IMR-90 (cell line): ENCODE measurements around the gene VAV3. TPM values are rescaled to one million over a fixed set of nuclear protein-coding genes. Genes with fewer than 3 reads are reported as not detected.

Source experiments
- ATAC-seq: fragments of 200-7000 bp; cut with Tn5 transposase; 2 replicates; pipeline ENCODE4 v1.9.1; 2020; ENCODE audit warnings: low read depth, mild to moderate bottlenecking, moderate library complexity
- BruUV-seq: library from RNA; stranded (reverse); fragments of 400-500 nt; replicated peaks from 2 replicates; lab custom pipeline; 2021; lab: Mats Ljungman, UMichigan
- CTCF ChIA-PET: fragments of 300-600 bp; formaldehyde crosslinking; extraction: SDS; loops from one replicate; lab custom pipeline; 2021; ENCODE audit warnings: antibody characterized with exemption; lab: Yijun Ruan, JAX
- POLR2A ChIA-PET: fragments of 300-600 bp; sonication (Branson Sonifier 250); formaldehyde crosslinking; loops from one replicate; lab custom pipeline; 2022; ENCODE audit warnings: antibody characterized with exemption; ENCODE audit not compliant: unreplicated experiment; lab: Charles Lee
- DNase-seq: peaks from one replicate; pipeline ENCODE4 v3.0.0; 2013
- H2AFZ ChIP-seq: replicated peaks from 2 replicates; pipeline ENCODE3; 2013; ENCODE audit warnings: low read length, mild to moderate bottlenecking; ENCODE audit not compliant: poor library complexity
- H2AK5ac ChIP-seq: 2 replicates; pipeline ENCODE4 v1.6.1; 2013; ENCODE audit warnings: low read depth, low read length, inconsistent platforms
- H2AK9ac ChIP-seq: replicated peaks from 2 replicates; pipeline ENCODE3; 2013; ENCODE audit warnings: mild to moderate bottlenecking, low read depth, low read length, moderate library complexity; ENCODE audit not compliant: poor library complexity
- H2BK120ac ChIP-seq: 2 replicates; pipeline ENCODE4 v1.6.1; 2013; ENCODE audit warnings: low read depth, low read length, inconsistent platforms
- H2BK15ac ChIP-seq: 3 replicates; pipeline ENCODE4 v1.6.1; 2013; ENCODE audit warnings: low read depth, low read length, inconsistent platforms
- H2BK20ac ChIP-seq: 2 replicates; pipeline ENCODE4 v1.6.1; 2013; ENCODE audit warnings: low read depth, mild to moderate bottlenecking, inconsistent platforms, low read length, moderate library complexity
- H2BK5ac ChIP-seq: 2 replicates; pipeline ENCODE4 v1.6.1; 2013; ENCODE audit warnings: mild to moderate bottlenecking, low read depth, low read length, inconsistent platforms; ENCODE audit not compliant: poor library complexity, severe bottlenecking
- H3K14ac ChIP-seq: replicated peaks from 2 replicates; pipeline ENCODE4 v1.6.1; 2013; ENCODE audit warnings: low read depth, low read length, inconsistent platforms
- H3K18ac ChIP-seq: 2 replicates; pipeline ENCODE4 v1.6.1; 2013; ENCODE audit warnings: low read depth, low read length, control low read depth
- H3K23ac ChIP-seq: 2 replicates; pipeline ENCODE4 v1.6.1; 2013; ENCODE audit warnings: low read depth, low read length, inconsistent platforms
- H3K27ac ChIP-seq: 2 replicates; pipeline ENCODE4 v1.5.1; 2013; ENCODE audit warnings: mild to moderate bottlenecking, control low read depth, low read length; ENCODE audit not compliant: insufficient read depth
- H3K27me3 ChIP-seq: 2 replicates; pipeline ENCODE4 v1.6.1; 2013; ENCODE audit warnings: low read length; ENCODE audit not compliant: control insufficient read depth, insufficient read depth
- H3K36me3 ChIP-seq: 2 replicates; pipeline ENCODE4 v1.6.1; 2013; ENCODE audit warnings: low read length, mixed read lengths; ENCODE audit not compliant: control insufficient read depth, insufficient read depth
- H3K4ac ChIP-seq: 2 replicates; pipeline ENCODE4 v1.6.1; 2013; ENCODE audit warnings: low read depth, low read length, inconsistent platforms
- H3K4me1 ChIP-seq: 2 replicates; pipeline ENCODE4 v1.6.1; 2013; ENCODE audit warnings: low read length, mixed read lengths; ENCODE audit not compliant: control insufficient read depth, insufficient read depth
- H3K4me2 ChIP-seq: 2 replicates; pipeline ENCODE4 v1.6.1; 2013; ENCODE audit warnings: low read depth, mild to moderate bottlenecking, control low read depth, low read length, moderate library complexity
- H3K4me3 ChIP-seq: 2 replicates; pipeline ENCODE4 v1.5.1; 2013; ENCODE audit warnings: low read depth, mild to moderate bottlenecking, control low read depth, low read length, moderate library complexity; ENCODE audit not compliant: insufficient read depth
- H3K56ac ChIP-seq: 2 replicates; pipeline ENCODE4 v1.6.1; 2013; ENCODE audit warnings: low read length, inconsistent platforms; ENCODE audit not compliant: insufficient read depth; ENCODE audit errors: extremely low read depth
- H3K79me1 ChIP-seq, 2 experiments: 2 replicates each; pipeline ENCODE4 v1.6.1; 2013; ENCODE audit warnings: low read length in 2 of 2, inconsistent platforms in 1 of 2, low read depth in 1 of 2
- H3K9ac ChIP-seq: 2 replicates; pipeline ENCODE4 v1.6.1; 2013; ENCODE audit warnings: low read depth, low read length, control low read depth
- H3K9me1 ChIP-seq: 2 replicates; pipeline ENCODE4 v1.6.1; 2013; ENCODE audit warnings: low read length, inconsistent platforms; ENCODE audit not compliant: insufficient read depth
- H3K9me3 ChIP-seq: 2 replicates; pipeline ENCODE4 v1.6.1; 2013; ENCODE audit warnings: low read length; ENCODE audit not compliant: control insufficient read depth, insufficient read depth
- H4K20me1 ChIP-seq: 2 replicates; pipeline ENCODE4 v1.6.1; 2013; ENCODE audit warnings: low read length, inconsistent platforms; ENCODE audit not compliant: insufficient read depth
- H4K5ac ChIP-seq: 2 replicates; pipeline ENCODE4 v1.6.1; 2013; ENCODE audit warnings: mild to moderate bottlenecking, low read depth, low read length, control low read depth
- H4K8ac ChIP-seq, 2 experiments: 2 replicates each; pipeline ENCODE4 v1.6.1; 2013; ENCODE audit warnings: low read depth in 2 of 2, low read length in 2 of 2, control low read depth in 1 of 2, inconsistent platforms in 1 of 2
- H4K91ac ChIP-seq: 2 replicates; pipeline ENCODE4 v1.6.1; 2013; ENCODE audit warnings: low read depth, low read length, inconsistent platforms; ENCODE audit not compliant: insufficient read depth
- CHD1 ChIP-seq: IDR thresholded peaks from 2 replicates; pipeline ENCODE4 v1.6.1; 2012; ENCODE audit warnings: low read depth, low read length, improper control_type of control experiment
- MXI1 ChIP-seq: IDR thresholded peaks from 2 replicates; pipeline ENCODE4 v1.6.1; 2012; ENCODE audit warnings: low read depth, mild to moderate bottlenecking, low read length, moderate library complexity, borderline replicate concordance
- NFE2L2 ChIP-seq: fragments of 150-350 bp; IDR thresholded peaks from 2 replicates; pipeline ENCODE4 v1.6.1; 2016; ENCODE audit warnings: low read depth, mild to moderate bottlenecking, low read length
- WGBS, 2 experiments: methylation state at CpG; one replicate each; pipeline versions ENCODE4 v1.1.5 to v1.1.7; 2013; ENCODE audit warnings: missing lambda C conversion rate in 2 of 2; ENCODE audit not compliant: insufficient read length in 1 of 2; ENCODE audit errors: extremely low coverage in 2 of 2; 5-methylcytosine and 5-hydroxymethylcytosine counted together
- dilution Hi-C: fragments of 300-500 bp; cut with HindIII; formaldehyde crosslinking; loops from one replicate; pipeline ENCODE4 v1.14.3; 2018; ENCODE audit warnings: low sequenced_read_pairs; ENCODE audit not compliant: unreplicated experiment
- in situ Hi-C: fragments of 300-500 bp; cut with MboI; formaldehyde crosslinking; loops from 3 replicates; pipeline ENCODE4 v1.14.3; 2019; ENCODE audit warnings: low sequenced_read_pairs, inconsistent platforms, mixed read lengths
- intact Hi-C: fragments of 100-400 bp; cut with micrococcal nuclease; formaldehyde crosslinking; loops from 2 replicates; pipeline ENCODE4 v1.10.0; 2022
- polyA plus RNA-seq, 3 experiments: library from polyadenylated mRNA; depleted of rRNA; stranded (reverse); fragments of >200 nt; gene quantifications; 2 replicates each; pipeline ENCODE4 v1.2.3, GENCODE V29; 2012; ENCODE audit warnings: low replicate concordance in 1 of 3
- total RNA-seq: library from RNA; depleted of rRNA; stranded (reverse); fragments of >200 nt; gene quantifications from 2 replicates; pipeline ENCODE4 v1.2.3, GENCODE V29; 2012

The VAV3 gene
- total and polyA plus RNA-seq, 2 of the 4 experiments (the other 2 are of a cell fraction) = 0.12 to 0.18 TPM

- Histone ChIP-seq H3K18ac (no peak overlapping the region), H3K9ac (no peak overlapping the region), H3K4ac (no peak overlapping the region), H2AK9ac (no peak overlapping the region), H3K36me3 (no peaks in the 10 kb centered on the region), H2AFZ (no peak overlapping the region), H3K9me3 (no peaks in the 10 kb centered on the region), H3K4me2 (no peak overlapping the region), H2AK5ac (no peak overlapping the region), H2BK120ac (no peak overlapping the region), H3K27me3 (no peaks in the 10 kb centered on the region; the same call in 1 of the 2 replicates), H3K23ac (no peak overlapping the region), H3K79me1 (no peaks in the 10 kb centered on the region), H3K9me1 (no peaks in the 10 kb centered on the region), H3K4me3 (no peak overlapping the region), H4K91ac (no peak overlapping the region), H4K8ac (no peak overlapping the region), H3K56ac (no peak overlapping the region), H2BK15ac (no peak overlapping the region), H3K27ac (no peak overlapping the region), H3K4me1 (no peaks in the 10 kb centered on the region), H4K5ac (no peak overlapping the region), H2BK20ac (no peak overlapping the region), H2BK5ac (no peak overlapping the region), H3K14ac (no peak overlapping the region), H4K20me1 (no peaks in the 10 kb centered on the region)
- CTCF ChIA-PET = no interaction called here
- POLR2A ChIA-PET = no interaction called here
- TF ChIP-seq MXI1 = no peak
- TF ChIP-seq CHD1 = no peak
- TF ChIP-seq NFE2L2 = no peak
- DNase-seq = no peak
- BruUV-seq = no TSS peak
- ATAC-seq = no peak
- dilution Hi-C loops = no loop called here
- WGBS, 2 experiments = no CpG with 5 or more reads among the region's 3 CpGs
- intact Hi-C loops = no loop called here
- in situ Hi-C loops = no loop called here
Measured at GRCh38 chr1:107979088-107979487, 14.1 kb upstream of the VAV3 start.
